ENCODE results near the gene USP54. TPM values are rescaled to one million over a fixed set of nuclear protein-coding genes. Genes with fewer than 3 reads are reported as not detected.
A peak's percentile ranks its signal among the peaks of the same experiment; 100 is the strongest.

USP54 gene
- total and polyA plus RNA-seq, 2 of the 13 experiments (the other 11 are each of a cell fraction or from before 2014, with no cell fraction given) = 18.1 to 25.0 TPM

DNA sequence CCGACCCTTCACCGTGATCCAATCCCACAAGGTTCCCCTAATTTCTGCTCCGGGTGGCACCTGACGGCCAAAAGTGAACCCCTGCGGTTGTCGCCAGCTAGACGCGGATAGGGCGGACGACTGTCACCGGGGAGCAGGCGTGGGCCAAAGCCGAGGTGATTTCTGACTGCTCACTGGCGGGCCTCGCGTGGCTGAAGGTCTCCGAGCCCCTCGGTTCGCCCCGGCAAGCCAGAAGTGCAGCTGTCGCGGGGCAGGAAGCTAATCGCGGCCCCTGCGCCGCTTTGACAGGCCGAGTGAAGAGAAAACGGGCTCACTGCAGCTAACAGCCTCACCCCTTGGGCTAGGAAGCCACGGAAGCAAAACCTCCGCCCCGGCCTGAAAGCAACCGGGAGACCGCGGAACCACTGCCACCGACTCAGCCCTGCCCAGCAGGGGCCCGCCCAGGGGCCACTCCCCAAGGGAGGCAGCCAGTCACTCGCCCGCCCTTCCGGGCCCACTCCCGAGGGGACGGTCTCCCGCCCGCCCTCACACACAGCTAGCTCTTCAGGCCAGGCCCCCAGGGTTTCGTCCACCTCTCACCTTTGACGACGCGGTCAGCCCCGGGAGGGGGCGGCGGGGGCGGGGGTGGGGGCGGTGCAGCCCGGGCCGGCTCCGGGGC is 95.8 kb downstream of the USP54 start (continued):
- TF ChIP-seq, protein P1, sequence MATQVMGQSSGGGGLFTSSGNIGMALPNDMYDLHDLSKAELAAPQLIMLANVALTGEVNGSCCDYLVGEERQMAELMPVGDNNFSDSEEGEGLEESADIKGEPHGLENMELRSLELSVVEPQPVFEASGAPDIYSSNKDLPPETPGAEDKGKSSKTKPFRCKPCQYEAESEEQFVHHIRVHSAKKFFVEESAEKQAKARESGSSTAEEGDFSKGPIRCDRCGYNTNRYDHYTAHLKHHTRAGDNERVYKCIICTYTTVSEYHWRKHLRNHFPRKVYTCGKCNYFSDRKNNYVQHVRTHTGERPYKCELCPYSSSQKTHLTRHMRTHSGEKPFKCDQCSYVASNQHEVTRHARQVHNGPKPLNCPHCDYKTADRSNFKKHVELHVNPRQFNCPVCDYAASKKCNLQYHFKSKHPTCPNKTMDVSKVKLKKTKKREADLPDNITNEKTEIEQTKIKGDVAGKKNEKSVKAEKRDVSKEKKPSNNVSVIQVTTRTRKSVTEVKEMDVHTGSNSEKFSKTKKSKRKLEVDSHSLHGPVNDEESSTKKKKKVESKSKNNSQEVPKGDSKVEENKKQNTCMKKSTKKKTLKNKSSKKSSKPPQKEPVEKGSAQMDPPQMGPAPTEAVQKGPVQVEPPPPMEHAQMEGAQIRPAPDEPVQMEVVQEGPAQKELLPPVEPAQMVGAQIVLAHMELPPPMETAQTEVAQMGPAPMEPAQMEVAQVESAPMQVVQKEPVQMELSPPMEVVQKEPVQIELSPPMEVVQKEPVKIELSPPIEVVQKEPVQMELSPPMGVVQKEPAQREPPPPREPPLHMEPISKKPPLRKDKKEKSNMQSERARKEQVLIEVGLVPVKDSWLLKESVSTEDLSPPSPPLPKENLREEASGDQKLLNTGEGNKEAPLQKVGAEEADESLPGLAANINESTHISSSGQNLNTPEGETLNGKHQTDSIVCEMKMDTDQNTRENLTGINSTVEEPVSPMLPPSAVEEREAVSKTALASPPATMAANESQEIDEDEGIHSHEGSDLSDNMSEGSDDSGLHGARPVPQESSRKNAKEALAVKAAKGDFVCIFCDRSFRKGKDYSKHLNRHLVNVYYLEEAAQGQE (IDR thresholded peaks at IDR 0.05; ENCODE audit: borderline replicate concordance in 1 of 2, low read depth in 1 of 2, low read length in 2 of 2) = no peak
- TF ChIP-seq LCORL (IDR thresholded peaks at IDR 0.05) = no peak
- TF ChIP-seq LCORL (CRISPR knock-in tag; IDR thresholded peaks at IDR 0.05) = no peak
- peak; percentile 18; the same call in 1 of the 2 replicates for TF ChIP-seq ZNF543 (CRISPR knock-in tag; IDR thresholded peaks at IDR 0.05)
- peak; percentile 17 for TF ChIP-seq KMT2B (CRISPR knock-in tag; IDR thresholded peaks at IDR 0.05)
- peak; percentile 18; the same call in 1 of the 2 replicates for TF ChIP-seq ETV5 (CRISPR knock-in tag; IDR thresholded peaks at IDR 0.05; ENCODE audit: borderline replicate concordance)
- peak; percentile 12 for TF ChIP-seq SKI (IDR thresholded peaks at IDR 0.05; ENCODE audit: partially characterized antibody)
- no peak for TF ChIP-seq TEAD3 (CRISPR knock-in tag; optimal IDR thresholded peaks at IDR 0.05; ENCODE audit: borderline replicate concordance)
- no peak for TF ChIP-seq NFIB (CRISPR knock-in tag; IDR thresholded peaks at IDR 0.05; ENCODE audit: borderline replicate concordance)
- TF ChIP-seq ONECUT2 (CRISPR knock-in tag; IDR thresholded peaks at IDR 0.05) = no peak
- peak; percentile 56; the same call in 1 of the 2 replicates for TF ChIP-seq ZSCAN12 (CRISPR knock-in tag; IDR thresholded peaks at IDR 0.05)
- peak; percentile 25; the same call in 1 of the 2 replicates for TF ChIP-seq RXRA (CRISPR knock-in tag; IDR thresholded peaks at IDR 0.05)
- no peak for TF ChIP-seq CSRNP1 (CRISPR knock-in tag; IDR thresholded peaks at IDR 0.05)
- TF ChIP-seq ZMYM2 (CRISPR knock-in tag; IDR thresholded peaks at IDR 0.05) = no peak
- no peak for TF ChIP-seq BCLAF1 (IDR thresholded peaks at IDR 0.05)
- peak; percentile 85; the same call in 1 of the 2 replicates for TF ChIP-seq ZNF225 (CRISPR knock-in tag; IDR thresholded peaks at IDR 0.05)
- TF ChIP-seq XRCC5 (optimal IDR thresholded peaks at IDR 0.05; ENCODE audit: low read length) = no peak
- TF ChIP-seq SP2 (CRISPR knock-in tag; IDR thresholded peaks at IDR 0.05) = no peak
- TF ChIP-seq ETV6 (CRISPR knock-in tag; conservative IDR thresholded peaks at IDR 0.05) = peak; percentile 24; the same call in 1 of the 2 replicates
- no peak for TF ChIP-seq GTF3A (CRISPR knock-in tag; conservative IDR thresholded peaks at IDR 0.05)
- TF ChIP-seq TIGD3 (CRISPR knock-in tag; IDR thresholded peaks at IDR 0.05; ENCODE audit: borderline replicate concordance) = no peak
- TF ChIP-seq POLR2AphosphoS5 (IDR thresholded peaks at IDR 0.05; ENCODE audit: low read depth, low read length) = peak; percentile 66
